Lower leg skin (tissue), 3 donors: Measurements from ENCODE around the gene AP3D1.

Source experiments
- POLR2A ChIP-seq, 2 donors: fragments of 450-650 bp; IDR thresholded peaks; one replicate each; pipeline ENCODE4 v1.6.1; 2016 to 2017; ENCODE audit warnings: antibody characterized with exemption in 2 of 2, mild to moderate bottlenecking in 1 of 2, moderate library complexity in 1 of 2
- TF ChIP-seq, protein P1 (sequence below), 3 donors: fragments of 450-650 bp; IDR thresholded peaks; one replicate each; pipeline ENCODE4 v1.5.1; 2016; ENCODE audit warnings: antibody characterized with exemption in 3 of 3, mild to moderate bottlenecking in 3 of 3, moderate library complexity in 2 of 3

DNA sequence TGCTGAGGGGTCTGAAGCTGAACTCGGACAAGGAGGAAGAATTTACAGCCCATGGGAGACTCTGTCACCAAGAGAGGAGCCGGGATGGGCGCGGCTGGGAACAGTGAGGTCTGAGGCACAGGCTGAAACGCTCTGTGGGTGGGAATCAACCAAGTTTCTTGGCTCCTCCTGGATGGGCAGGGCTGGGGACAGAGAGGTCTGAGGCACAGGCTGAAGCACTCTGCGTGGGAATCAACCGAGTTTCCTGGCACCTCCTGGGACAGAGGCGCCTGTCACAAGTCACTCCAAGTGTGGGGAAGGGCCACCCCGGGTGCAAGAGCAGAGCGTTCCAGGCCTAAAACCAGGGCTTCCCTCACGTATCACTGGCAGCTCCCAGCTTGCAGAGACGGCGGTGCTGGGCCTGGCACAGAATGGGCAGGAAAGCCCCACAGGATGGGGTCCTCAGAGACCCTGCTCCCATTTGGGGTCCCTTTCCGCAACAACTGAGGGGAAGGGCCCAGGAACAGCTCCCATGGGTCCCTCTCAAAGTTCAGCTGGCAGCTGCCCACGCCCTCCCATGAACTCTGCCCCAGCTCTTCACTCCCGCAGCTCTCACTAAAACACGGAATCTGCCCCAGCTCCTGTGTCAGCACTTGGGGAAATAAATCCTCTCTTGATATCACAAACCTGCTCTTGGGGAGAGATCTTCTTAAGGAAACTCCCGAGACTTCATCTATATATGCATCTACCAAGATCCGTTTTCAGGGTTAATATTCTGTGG lies 18.5 kb downstream of the AP3D1 start:
- TF ChIP-seq, protein P1, sequence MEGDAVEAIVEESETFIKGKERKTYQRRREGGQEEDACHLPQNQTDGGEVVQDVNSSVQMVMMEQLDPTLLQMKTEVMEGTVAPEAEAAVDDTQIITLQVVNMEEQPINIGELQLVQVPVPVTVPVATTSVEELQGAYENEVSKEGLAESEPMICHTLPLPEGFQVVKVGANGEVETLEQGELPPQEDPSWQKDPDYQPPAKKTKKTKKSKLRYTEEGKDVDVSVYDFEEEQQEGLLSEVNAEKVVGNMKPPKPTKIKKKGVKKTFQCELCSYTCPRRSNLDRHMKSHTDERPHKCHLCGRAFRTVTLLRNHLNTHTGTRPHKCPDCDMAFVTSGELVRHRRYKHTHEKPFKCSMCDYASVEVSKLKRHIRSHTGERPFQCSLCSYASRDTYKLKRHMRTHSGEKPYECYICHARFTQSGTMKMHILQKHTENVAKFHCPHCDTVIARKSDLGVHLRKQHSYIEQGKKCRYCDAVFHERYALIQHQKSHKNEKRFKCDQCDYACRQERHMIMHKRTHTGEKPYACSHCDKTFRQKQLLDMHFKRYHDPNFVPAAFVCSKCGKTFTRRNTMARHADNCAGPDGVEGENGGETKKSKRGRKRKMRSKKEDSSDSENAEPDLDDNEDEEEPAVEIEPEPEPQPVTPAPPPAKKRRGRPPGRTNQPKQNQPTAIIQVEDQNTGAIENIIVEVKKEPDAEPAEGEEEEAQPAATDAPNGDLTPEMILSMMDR (IDR thresholded peaks at IDR 0.05): no peak
- no peak for TF ChIP-seq POLR2A (IDR thresholded peaks at IDR 0.05)
